Bronchial epithelial cell (primary cell): Measurements from ENCODE around the gene ELK1. TPM values are rescaled to one million over a fixed set of nuclear protein-coding genes. Genes with fewer than 3 reads are reported as not detected.

Experiments used
- DNase-seq: peaks from one replicate; pipeline ENCODE4 v3.0.0-alpha.2; 2010; ENCODE audit warnings: low read depth
- FAIRE-seq: peaks from 2 replicates; lab custom pipeline; 2011; peaks lifted over from hg19 to GRCh38; lab: Jason Lieb, UNC
- H3K27me3 ChIP-seq: 2 replicates; pipeline ENCODE4 v1.5.1; 2011; ENCODE audit warnings: low read length; ENCODE audit not compliant: control insufficient read depth, insufficient read depth
- H3K36me3 ChIP-seq: 2 replicates; pipeline ENCODE4 v1.5.1; 2011; ENCODE audit warnings: low read length; ENCODE audit not compliant: control insufficient read depth, insufficient read depth
- H3K4me3 ChIP-seq: 2 replicates; pipeline ENCODE4 v1.5.1; 2011; ENCODE audit warnings: mild to moderate bottlenecking, low read depth, low read length, control low read depth
- CTCF ChIP-seq: IDR thresholded peaks from 2 replicates; pipeline ENCODE4 v1.5.1; 2011; ENCODE audit warnings: mild to moderate bottlenecking, moderate library complexity, low read length, control low read depth, inconsistent platforms; ENCODE audit not compliant: insufficient read depth, severe bottlenecking
- total RNA-seq: library from RNA; depleted of rRNA; stranded (reverse); fragments of >200 nt; gene quantifications from 2 replicates; pipeline ENCODE4 v1.2.1, GENCODE V29; 2014

Gene ELK1
- total RNA-seq, 1 donor from 2014 or later: 9.5 TPM

- no peaks in the 10 kb centered on the region for H3K27me3 ChIP-seq
- no peaks in the 10 kb centered on the region for H3K36me3 ChIP-seq
- DNase-seq: no peak
- no peak for TF ChIP-seq CTCF
- no peak overlapping the region for H3K4me3 ChIP-seq
- no peak for FAIRE-seq
These were observed 64.1 kb downstream of the ELK1 start for GRCh38 chrX:47586043-47586787.

Other genes starting within 250 kb of the ELK1 start
- gene ZNF41, start 167.3 kb downstream of the ELK1 start, total RNA-seq: 2.3 and 2.4 TPM in 2 replicates
- gene ARAF, start 89.4 kb downstream of the ELK1 start, total RNA-seq: 9.2 and 10.6 TPM in 2 replicates
- gene TIMP1, start 68.1 kb downstream of the ELK1 start, total RNA-seq: 32.0 and 57.1 TPM in 2 replicates
- 0.26 TPM in 1 of 2 replicates, not detected in the other for gene SYN1, start 30.7 kb downstream of the ELK1 start, total RNA-seq
- gene CFP, start 20.6 kb downstream of the ELK1 start, total RNA-seq: under 0.01 and 0.26 TPM in 2 replicates
- 109 and 144 TPM in 2 replicates for gene UXT, start 8.6 kb upstream of the ELK1 start, total RNA-seq
- gene ZNF81, start 186.3 kb upstream of the ELK1 start, total RNA-seq: 2.4 and 3.8 TPM in 2 replicates